A549 (cell line): ENCODE results near the gene ACYP2. TPM values are rescaled to one million over a fixed set of nuclear protein-coding genes. Genes with fewer than 3 reads are reported as not detected.

Experiments
- ATAC-seq, 2 experiments: fragments of 200-7000 bp in 1 of 2; fragments of >200 bp in 1 of 2; cut with Nextera tagmentation in 1 of 2; cut with Tn5 transposase in 1 of 2; 3 replicates each; pipeline versions ENCODE4 v1.8.0 to v1.9.1; 2018 to 2020; ENCODE audit warnings: mild to moderate bottlenecking in 1 of 2, moderate library complexity in 1 of 2
- CTCF ChIA-PET: fragments of 300-600 bp; sonication (Branson Sonifier 250); formaldehyde crosslinking; extraction: SDS; loops from one replicate; lab custom pipeline; 2021; ENCODE audit warnings: antibody characterized with exemption, inconsistent platforms; lab: Yijun Ruan, JAX
- POLR2A ChIA-PET: fragments of 350-600 bp; formaldehyde crosslinking; extraction: SDS; loops from one replicate; lab custom pipeline; 2021; ENCODE audit warnings: antibody characterized with exemption, inconsistent platforms; lab: Yijun Ruan, JAX
- DNase-seq, 2 experiments: peaks; one replicate each; pipeline versions ENCODE4 v3.0.0 to v3.0.0-alpha.2; 2011 to 2016; ENCODE audit warnings: low read depth in 1 of 2, low spot score in 1 of 2
- FAIRE-seq: peaks from 2 replicates; lab custom pipeline; 2011; peaks lifted over from hg19 to GRCh38; lab: Jason Lieb, UNC
- H3K27ac ChIP-seq, 2 experiments: fragments of >200 bp; sonication (Bioruptor Twin); formaldehyde crosslinking; 3 replicates each; pipeline ENCODE4 v1.5.1; 2016 to 2017
- H3K4me1 ChIP-seq: fragments of >200 bp; sonication (Bioruptor Twin); formaldehyde crosslinking; 3 replicates; pipeline ENCODE4 v1.6.1; 2016
- H3K4me2 ChIP-seq: fragments of >200 bp; sonication (Bioruptor Twin); formaldehyde crosslinking; 3 replicates; pipeline ENCODE4 v1.6.1; 2016
- H3K4me3 ChIP-seq: fragments of >200 bp; sonication (Bioruptor Twin); formaldehyde crosslinking; 3 replicates; pipeline ENCODE4 v1.5.1; 2016
- H3K9me3 ChIP-seq: fragments of >200 bp; sonication (Bioruptor Twin); formaldehyde crosslinking; 3 replicates; pipeline ENCODE4 v1.6.1; 2016
- ATOH8 ChIP-seq: fragments of 250-450 bp; sonication (Bioruptor Pico); IDR thresholded peaks from 2 replicates; pipeline ENCODE4 v1.5.0; 2020; ENCODE audit warnings: low read depth, mild to moderate bottlenecking, moderate library complexity
- BCL3 ChIP-seq: fragments of >200 bp; sonication (Bioruptor Twin); formaldehyde crosslinking; IDR thresholded peaks from 3 replicates; pipeline ENCODE4 v1.6.1; 2016
- CHD4 ChIP-seq: fragments of 200-600 bp; sonication (generic); IDR thresholded peaks from 2 replicates; pipeline ENCODE4 v1.6.1; 2016; ENCODE audit warnings: antibody characterized with exemption, mild to moderate bottlenecking, borderline replicate concordance
- E2F6 ChIP-seq: IDR thresholded peaks from 2 replicates; pipeline ENCODE4 v1.6.1; 2012; ENCODE audit warnings: low read depth, borderline replicate concordance
- EHMT2 ChIP-seq: fragments of 200-600 bp; sonication (generic); IDR thresholded peaks from 2 replicates; pipeline ENCODE4 v1.6.1; 2016; ENCODE audit warnings: antibody characterized with exemption, low read depth, mild to moderate bottlenecking, moderate library complexity
- ESRRA ChIP-seq: fragments of 150-350 bp; IDR thresholded peaks from 2 replicates; pipeline ENCODE4 v1.6.1; 2014; ENCODE audit warnings: mild to moderate bottlenecking, low read length, borderline replicate concordance
- FOSL2 ChIP-seq, 2 experiments: fragments of 450-650 bp in 1 of 2; fragments of >200 bp in 1 of 2; sonication (Bioruptor Twin) in 1 of 2; formaldehyde crosslinking; IDR thresholded peaks; 2 replicates each; pipeline versions ENCODE4 v1.5.0 to v1.6.1; 2016 to 2020; ENCODE audit warnings: mild to moderate bottlenecking in 1 of 2, moderate library complexity in 1 of 2
- HOXA7 ChIP-seq: fragments of 250-450 bp; sonication (Bioruptor Pico); IDR thresholded peaks from 2 replicates; pipeline ENCODE4 v1.5.0; 2020; ENCODE audit warnings: mild to moderate bottlenecking, moderate library complexity
- JUN ChIP-seq, 2 experiments: fragments of >200 bp; sonication (Bioruptor Twin); formaldehyde crosslinking; IDR thresholded peaks; 2 replicates in 1 of 2; 3 replicates in 1 of 2; pipeline ENCODE4 v1.6.1; 2016 to 2017
- JUNB ChIP-seq: fragments of >200 bp; sonication (Bioruptor Twin); formaldehyde crosslinking; IDR thresholded peaks from 2 replicates; pipeline ENCODE4 v1.6.1; 2016
- KDM5A ChIP-seq: fragments of 200-600 bp; sonication (generic); IDR thresholded peaks from 2 replicates; pipeline ENCODE4 v1.6.1; 2016; ENCODE audit warnings: antibody characterized with exemption, mild to moderate bottlenecking
- MYC ChIP-seq: IDR thresholded peaks from 2 replicates; pipeline ENCODE4 v1.6.1; 2012; ENCODE audit warnings: mild to moderate bottlenecking, inconsistent platforms, low read length, improper control_type of control experiment, borderline replicate concordance
- NR3C1 ChIP-seq: fragments of >200 bp; sonication (Bioruptor Twin); formaldehyde crosslinking; IDR thresholded peaks from 3 replicates; pipeline ENCODE4 v1.6.1; 2017
- RCOR1 ChIP-seq: fragments of 150-350 bp; IDR thresholded peaks from 2 replicates; pipeline ENCODE4 v1.6.1; 2014; ENCODE audit warnings: antibody characterized with exemption, low read length, low read depth
- RFX5 ChIP-seq: fragments of 450-650 bp; IDR thresholded peaks from 2 replicates; pipeline ENCODE4 v1.7.1; 2014; ENCODE audit warnings: antibody characterized with exemption, mild to moderate bottlenecking, moderate library complexity
- SREBF2 ChIP-seq: fragments of 450-650 bp; IDR thresholded peaks from 2 replicates; pipeline ENCODE4 v1.6.1; 2014; ENCODE audit warnings: mild to moderate bottlenecking, moderate library complexity
- TFCP2L1 ChIP-seq: fragments of 250-450 bp; sonication (Bioruptor Pico); IDR thresholded peaks from 2 replicates; pipeline ENCODE4 v1.5.0; 2021; ENCODE audit warnings: mild to moderate bottlenecking
- ZFP36 ChIP-seq: fragments of 450-650 bp; IDR thresholded peaks from 2 replicates; pipeline ENCODE4 v1.6.1; 2014; ENCODE audit warnings: borderline replicate concordance; ENCODE audit not compliant: partially characterized antibody
- ZNF302 ChIP-seq: fragments of 250-450 bp; sonication (Bioruptor Pico); IDR thresholded peaks from 2 replicates; pipeline ENCODE4 v1.9.0; 2021; ENCODE audit warnings: inconsistent platforms, mild to moderate bottlenecking, moderate library complexity
- WGBS: methylation state at CpG from one replicate; pipeline ENCODE4 v1.1.6; 2017; ENCODE audit errors: missing lambda C conversion rate; 5-methylcytosine and 5-hydroxymethylcytosine counted together
- polyA plus RNA-seq, 4 experiments: library from polyadenylated mRNA; depleted of rRNA in 3 of 4; stranded (reverse); fragments of >200 nt; fragmentation: RNase III in 1 of 4; extraction: RNeasy Plus Mini Kit Qiagen cat#74134 plus additional on column Dnase treatment in 1 of 4; gene quantifications; 2 replicates in 3 of 4; 3 replicates in 1 of 4; pipeline ENCODE4 v1.2.3, GENCODE V29; 2011 to 2017
- TF ChIP-seq, protein P1 (sequence below): IDR thresholded peaks from 2 replicates; pipeline ENCODE4 v1.6.1; 2012

The ACYP2 gene
- polyA plus RNA-seq, 2 of the 4 experiments (the other 2 are of a cell fraction), result 10.0 to 11.4 TPM

DNA sequence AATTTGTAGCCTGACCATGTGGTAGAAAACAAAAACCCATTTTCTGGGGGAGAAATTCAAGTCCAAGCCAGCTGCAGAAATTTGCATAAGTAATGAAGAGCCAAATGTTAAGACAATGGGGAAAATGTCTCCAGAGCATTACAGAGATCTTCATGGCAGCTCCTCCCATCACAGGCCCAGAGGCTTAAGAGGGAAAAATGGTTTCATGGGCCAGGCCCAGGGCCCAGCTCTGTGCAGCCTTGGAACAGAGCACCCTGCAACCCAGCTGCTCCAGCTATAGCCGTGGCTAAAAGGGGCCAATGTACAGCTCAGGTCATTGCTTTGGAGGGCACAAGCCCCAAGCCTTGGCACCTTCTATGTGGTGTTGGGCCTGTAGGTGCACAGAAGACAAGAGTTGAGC, 209.7 kb downstream of the ACYP2 start:
- POLR2A ChIA-PET, result no interaction called here
- FAIRE-seq, result no peak
- Histone ChIP-seq H3K27ac (no peak overlapping the region), H3K9me3 (peaks cover 10% of the 10 kb centered on the region; the same call in 1 of the 3 replicates), H3K4me2 (no peak overlapping the region), H3K4me3 (no peak overlapping the region), H3K4me1 (peaks cover 5% of the 10 kb centered on the region; the same call in 2 of the 3 replicates)
- ATAC-seq, result no peak
- WGBS, result 31% methylated on average over 1 of the region's 1 CpG
- CTCF ChIA-PET, result interaction anchor here (0.7 kb wide), 1 partner anchor 9 kb away, joined by 3 read pairs; no protein-coding TSS in a partner anchor
- no peak for DNase-seq
- TF ChIP-seq CHD4 (no peak), ZFP36 (peak; percentile 61)

DNA sequence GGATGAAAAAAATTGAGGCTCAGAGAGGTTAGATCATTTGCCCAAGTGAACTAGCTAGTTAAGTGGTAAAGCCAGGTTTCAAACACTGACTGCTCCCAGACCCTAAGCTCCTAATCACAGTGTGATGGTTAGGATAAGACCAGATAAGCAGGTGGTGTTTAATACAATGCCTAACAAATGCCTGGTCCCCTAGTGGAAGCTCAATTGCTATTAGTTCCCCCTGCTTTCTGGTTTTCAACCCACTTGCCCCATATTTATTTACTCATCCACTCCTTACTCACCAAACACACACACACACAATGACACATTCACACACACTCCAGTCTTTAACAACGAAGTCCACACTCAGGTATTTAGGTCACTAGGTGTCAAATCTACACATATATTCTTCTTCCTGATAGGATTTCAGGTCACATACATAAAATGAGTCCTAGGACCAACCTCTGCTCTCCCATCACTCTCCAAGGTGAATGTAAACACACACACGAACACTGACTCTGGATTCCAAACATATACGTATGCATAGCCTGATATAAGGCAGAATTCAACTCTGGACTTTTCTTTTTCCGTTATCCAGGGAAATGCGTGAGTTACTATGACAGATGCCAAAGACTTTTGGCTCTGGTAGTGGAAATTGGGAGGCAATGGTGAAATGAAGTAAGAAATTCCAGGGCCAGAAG, 214.2 kb downstream of the ACYP2 start:
- ATAC-seq (peak in 1 of 2 experiments; percentile 4; a peak in 3 of 6 replicates), DNase-seq (peak in 1 of 2 experiments; percentile 12), FAIRE-seq (no peak)
- ChIA-PET CTCF (interaction anchor here (0.7 to 1.7 kb wide), 3 partner anchors 14 to 375 kb away, joined by 3 to 9 read pairs (median 3); no protein-coding TSS in a partner anchor), POLR2A (interaction anchor here (0.9 to 1.8 kb wide), 2 partner anchors 12 to 118 kb away, joined by 3 to 5 read pairs; no protein-coding TSS in a partner anchor)
- Histone ChIP-seq H3K4me1 (peaks cover 10% of the 10 kb centered on the region; the same call in 2 of the 3 replicates), H3K4me3 (peak overlapping the region; percentile 52; the same call in 2 of the 3 replicates), H3K9me3 (peaks cover 8% of the 10 kb centered on the region; the same call in 1 of the 3 replicates), H3K27ac (peak overlapping the region in 1 of 2 experiments; percentile 83; a peak in 3 of 6 replicates), H3K4me2 (peak overlapping the region; percentile 81)
- no peak for TF ChIP-seq HOXA7 (CRISPR knock-in tag)
- no peak for TF ChIP-seq RCOR1
- no peak for TF ChIP-seq BCL3
- TF ChIP-seq SREBF2, result no peak
- TF ChIP-seq, protein P1, sequence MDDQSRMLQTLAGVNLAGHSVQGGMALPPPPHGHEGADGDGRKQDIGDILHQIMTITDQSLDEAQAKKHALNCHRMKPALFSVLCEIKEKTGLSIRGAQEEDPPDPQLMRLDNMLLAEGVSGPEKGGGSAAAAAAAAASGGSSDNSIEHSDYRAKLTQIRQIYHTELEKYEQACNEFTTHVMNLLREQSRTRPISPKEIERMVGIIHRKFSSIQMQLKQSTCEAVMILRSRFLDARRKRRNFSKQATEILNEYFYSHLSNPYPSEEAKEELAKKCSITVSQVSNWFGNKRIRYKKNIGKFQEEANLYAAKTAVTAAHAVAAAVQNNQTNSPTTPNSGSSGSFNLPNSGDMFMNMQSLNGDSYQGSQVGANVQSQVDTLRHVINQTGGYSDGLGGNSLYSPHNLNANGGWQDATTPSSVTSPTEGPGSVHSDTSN, result no peak
- TF ChIP-seq CHD4, result no peak
- TF ChIP-seq JUNB, result no peak
- TF ChIP-seq NR3C1, result no peak
- no peak for TF ChIP-seq KDM5A
- TF ChIP-seq MYC, result no peak
- no peak for TF ChIP-seq RFX5
- no peak for TF ChIP-seq ATOH8 (CRISPR knock-in tag)
- TF ChIP-seq JUN (IDR thresholded peaks at IDR 0.05), result no peak
- TF ChIP-seq ZNF302, result no peak
- TF ChIP-seq EHMT2, result no peak
- no peak for TF ChIP-seq TFCP2L1
- no peak for TF ChIP-seq E2F6
- TF ChIP-seq FOSL2 (IDR thresholded peaks at IDR 0.05), result no peak
- no peak for TF ChIP-seq FOSL2 (CRISPR knock-in tag; IDR thresholded peaks at IDR 0.05)
- TF ChIP-seq ESRRA, result no peak
- 78% methylated on average over 5 of the region's 5 CpGs for WGBS
